Transverse colon (tissue), 4 donors: ENCODE measurements around the gene TPT1. TPM values are rescaled to one million over a fixed set of nuclear protein-coding genes. Genes with fewer than 3 reads are reported as not detected.

Experiments used
- DNase-seq: peaks from one replicate; pipeline ENCODE4 v3.0.0-alpha.2; 2019
- H3K27ac ChIP-seq, 4 donors: fragments of 200-600 bp; sonication (generic); 2 replicates each; pipeline ENCODE4 v1.5.1; 2016 to 2018; ENCODE audit warnings: inconsistent platforms in 4 of 4
- H3K27me3 ChIP-seq: fragments of 200-600 bp; sonication (generic); 2 replicates; pipeline ENCODE4 v1.5.1; 2017; ENCODE audit warnings: inconsistent platforms
- H3K36me3 ChIP-seq, 4 donors: fragments of 200-600 bp; sonication (generic); 2 replicates each; pipeline ENCODE4 v1.5.1; 2017 to 2019; ENCODE audit warnings: inconsistent platforms in 4 of 4
- H3K4me1 ChIP-seq, 4 donors: fragments of 200-600 bp; sonication (generic); 2 replicates each; pipeline ENCODE4 v1.5.1; 2017 to 2020; ENCODE audit warnings: inconsistent platforms in 4 of 4
- H3K4me3 ChIP-seq, 4 donors: fragments of 200-600 bp; sonication (generic); 1 replicate in 1 of 4; 2 replicates in 3 of 4; pipeline versions ENCODE4 v1.5.1 to v1.6.1; 2017 to 2019; ENCODE audit warnings: inconsistent platforms in 4 of 4
- H3K9me3 ChIP-seq, 2 donors: fragments of 200-600 bp; sonication (generic); 2 replicates each; pipeline ENCODE4 v1.5.1; 2017 to 2019; ENCODE audit warnings: inconsistent platforms in 2 of 2
- EP300 ChIP-seq: sonication (generic); formaldehyde crosslinking; IDR thresholded peaks from one replicate; pipeline ENCODE4 v1.6.1; 2017; ENCODE audit warnings: antibody characterized with exemption, low read depth
- POLR2A ChIP-seq: fragments of 450-650 bp; IDR thresholded peaks from one replicate; pipeline ENCODE4 v1.6.1; 2016; ENCODE audit warnings: antibody characterized with exemption, mild to moderate bottlenecking, moderate library complexity
- POLR2AphosphoS5 ChIP-seq, 3 donors: sonication (generic); formaldehyde crosslinking; IDR thresholded peaks; one replicate each; pipeline ENCODE4 v1.6.1; 2016; ENCODE audit warnings: antibody characterized with exemption in 3 of 3
- WGBS, 2 donors: methylation state at CpG; one replicate each; pipeline ENCODE4 v1.1.5; 2018; ENCODE audit warnings: low coverage in 1 of 2; 5-methylcytosine and 5-hydroxymethylcytosine counted together
- in situ Hi-C, 4 donors: fragments of 200-750 bp; cut with MboI; loops; one replicate each; pipeline versions ENCODE4 v1.15.0 to v1.15.1; 2017; ENCODE audit warnings: low sequenced_read_pairs in 3 of 4, low pct_ligation_motif_present in 1 of 4, low pct_unique_long_range_greater_than_20kb in 1 of 4
- intact Hi-C: fragments of 100-400 bp; cut with DNase I; formaldehyde crosslinking; loops from one replicate; pipeline ENCODE4 v1.15.1; 2023; ENCODE audit warnings: low total_unique reads
- total RNA-seq, 4 donors: library from RNA; depleted of rRNA; stranded (reverse); fragments of >200 nt; gene quantifications; one replicate each; pipeline ENCODE4 v1.1.0, GENCODE V29; 2016
- TF ChIP-seq, protein P1 (sequence below), 5 experiments: fragments of 200-600 bp in 3 of 5; fragments of 450-650 bp in 2 of 5; sonication (generic) in 3 of 5; IDR thresholded peaks; 1 replicate in 2 of 5; 2 replicates in 3 of 5; pipeline ENCODE4 v1.5.1; 2016 to 2017; ENCODE audit warnings: antibody characterized with exemption in 5 of 5, inconsistent platforms in 3 of 5, mild to moderate bottlenecking in 2 of 5, moderate library complexity in 1 of 5

Gene TPT1
- total RNA-seq, 4 donors from 2014 or later: 1,485 to 2,679 (median 2,380) TPM

DNA sequence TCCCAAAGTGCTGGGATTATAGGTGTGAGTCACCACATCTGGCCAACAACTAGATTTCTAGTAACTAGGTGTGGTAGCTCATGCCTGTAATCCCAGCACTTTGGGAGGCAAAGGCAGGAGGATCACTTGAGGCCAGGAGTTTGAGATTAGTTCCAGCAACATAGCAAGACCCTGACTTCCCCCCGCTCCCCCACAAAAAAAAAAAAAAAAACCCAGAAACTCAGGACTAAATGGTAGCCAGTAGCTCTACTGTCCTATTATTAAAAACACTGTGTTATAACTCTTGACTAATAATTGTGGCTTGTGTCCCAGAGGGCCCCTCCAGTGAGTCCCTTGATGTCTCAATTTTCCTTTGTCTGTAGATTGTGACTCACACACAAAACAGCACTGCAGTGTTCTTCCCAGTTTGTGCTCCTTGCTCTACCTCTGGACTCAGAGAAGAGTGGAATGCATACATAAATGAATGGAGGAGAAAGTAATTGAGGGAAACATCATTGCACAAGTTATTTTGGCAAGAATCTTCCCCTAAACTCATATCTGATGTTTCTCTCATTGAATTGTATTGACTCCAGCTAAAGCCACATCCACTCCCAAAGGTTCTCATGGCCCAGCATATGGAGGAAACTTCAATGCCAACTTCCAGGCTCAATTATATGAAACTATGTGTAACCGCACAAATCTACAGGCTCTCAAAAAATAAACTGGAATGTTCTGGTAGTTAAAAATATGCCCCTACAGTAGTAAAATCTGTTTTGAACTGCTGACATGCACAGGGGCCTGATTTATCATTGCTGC, 8.8 kb downstream of the TPT1 start:
- Histone ChIP-seq H3K4me3 (no peak overlapping the region), H3K9me3 (no peaks in the 10 kb centered on the region), H3K27me3 (no peaks in the 10 kb centered on the region), H3K27ac (peak overlapping the region in 2 of 4 donors; percentile 6 to 16), H3K4me1 (peaks cover 7 to 62% (median 34%) of the 10 kb centered on the region in 4 donors), H3K36me3 (peaks cover 0 to 15% (median 6%) of the 10 kb centered on the region in 4 donors)
- in situ Hi-C loops: no loop called here
- TF ChIP-seq EP300 (no peak), POLR2AphosphoS5 (IDR thresholded peaks at IDR 0.05) (no peak), POLR2A (no peak)
- TF ChIP-seq, protein P1, sequence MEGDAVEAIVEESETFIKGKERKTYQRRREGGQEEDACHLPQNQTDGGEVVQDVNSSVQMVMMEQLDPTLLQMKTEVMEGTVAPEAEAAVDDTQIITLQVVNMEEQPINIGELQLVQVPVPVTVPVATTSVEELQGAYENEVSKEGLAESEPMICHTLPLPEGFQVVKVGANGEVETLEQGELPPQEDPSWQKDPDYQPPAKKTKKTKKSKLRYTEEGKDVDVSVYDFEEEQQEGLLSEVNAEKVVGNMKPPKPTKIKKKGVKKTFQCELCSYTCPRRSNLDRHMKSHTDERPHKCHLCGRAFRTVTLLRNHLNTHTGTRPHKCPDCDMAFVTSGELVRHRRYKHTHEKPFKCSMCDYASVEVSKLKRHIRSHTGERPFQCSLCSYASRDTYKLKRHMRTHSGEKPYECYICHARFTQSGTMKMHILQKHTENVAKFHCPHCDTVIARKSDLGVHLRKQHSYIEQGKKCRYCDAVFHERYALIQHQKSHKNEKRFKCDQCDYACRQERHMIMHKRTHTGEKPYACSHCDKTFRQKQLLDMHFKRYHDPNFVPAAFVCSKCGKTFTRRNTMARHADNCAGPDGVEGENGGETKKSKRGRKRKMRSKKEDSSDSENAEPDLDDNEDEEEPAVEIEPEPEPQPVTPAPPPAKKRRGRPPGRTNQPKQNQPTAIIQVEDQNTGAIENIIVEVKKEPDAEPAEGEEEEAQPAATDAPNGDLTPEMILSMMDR (IDR thresholded peaks at IDR 0.05): no peak
- intact Hi-C loops: no loop called here
- no peak for DNase-seq
- 80 to 92% methylated on average over 1 to 2 of the region's 2 CpGs for WGBS, 2 donors

DNA sequence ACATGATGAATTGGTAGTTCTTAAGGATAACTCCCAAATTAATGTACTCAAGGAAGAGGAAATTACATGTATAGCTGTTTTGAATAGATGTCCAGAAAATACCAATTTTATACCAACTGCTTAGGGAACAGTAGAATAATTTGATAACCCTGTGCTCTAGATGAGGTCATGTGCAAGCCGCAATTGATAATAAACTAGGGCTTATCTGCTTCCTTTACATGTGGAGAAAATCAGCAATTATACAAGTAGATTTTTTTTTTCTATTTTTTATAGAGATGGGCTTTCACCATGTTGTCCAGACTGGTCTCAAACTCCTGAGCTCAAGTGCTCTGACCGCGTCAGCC, 9.3 kb downstream of the TPT1 start:
- intact Hi-C loops: no loop called here
- WGBS, 2 donors: 60 to 65% methylated on average over 1 to 3 of the region's 3 CpGs
- TF ChIP-seq, protein P1 (IDR thresholded peaks at IDR 0.05): no peak
- TF ChIP-seq POLR2AphosphoS5 (IDR thresholded peaks at IDR 0.05) (no peak), POLR2A (no peak), EP300 (no peak)
- Histone ChIP-seq H3K27ac (peak overlapping the region in 2 of 4 donors; percentile 6 to 16), H3K4me3 (no peak overlapping the region), H3K27me3 (no peaks in the 10 kb centered on the region), H3K4me1 (peaks cover 7 to 57% (median 30%) of the 10 kb centered on the region in 4 donors), H3K9me3 (no peaks in the 10 kb centered on the region), H3K36me3 (peaks cover 0 to 9% (median 3%) of the 10 kb centered on the region in 4 donors)
- in situ Hi-C loops: no loop called here
- no peak for DNase-seq

DNA sequence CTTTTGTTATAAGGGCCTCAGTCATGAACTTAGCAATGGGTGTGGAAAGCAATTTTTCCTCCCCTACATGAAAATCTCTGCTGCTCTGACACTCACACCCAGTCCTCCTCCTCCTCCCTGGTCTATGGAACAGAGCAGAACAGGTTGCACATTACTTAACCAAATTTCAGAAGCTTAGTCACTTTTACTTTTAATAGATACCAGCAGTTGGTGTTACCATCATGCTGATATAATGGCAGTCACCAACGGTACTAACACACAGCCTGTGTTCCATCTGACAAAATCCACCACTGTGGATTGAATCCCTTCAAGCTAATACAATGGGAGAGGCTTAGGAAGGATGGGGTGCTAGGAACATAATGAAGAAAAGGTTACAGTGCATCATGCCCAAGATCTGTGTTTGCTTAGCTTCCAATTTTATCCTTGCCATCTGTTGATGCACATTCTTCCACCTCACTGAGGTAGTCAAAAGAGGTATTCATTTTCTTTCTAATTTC, 9.8 kb downstream of the TPT1 start:
- Histone ChIP-seq H3K27ac (peak overlapping the region in 1 of 4 donors; percentile 10), H3K4me3 (no peak overlapping the region), H3K27me3 (no peaks in the 10 kb centered on the region), H3K9me3 (no peaks in the 10 kb centered on the region), H3K4me1 (peaks cover 7 to 54% (median 28%) of the 10 kb centered on the region in 4 donors), H3K36me3 (peaks cover 0 to 4% (median 0%) of the 10 kb centered on the region in 4 donors)
- no peak for DNase-seq
- TF ChIP-seq POLR2A (no peak), POLR2AphosphoS5 (IDR thresholded peaks at IDR 0.05) (no peak), EP300 (no peak)
- TF ChIP-seq, protein P1 (IDR thresholded peaks at IDR 0.05): no peak
- 70% methylated on average over 1 of the region's 1 CpG; no CpG with 5 or more reads in 1 of the 2 donors for WGBS, 2 donors
- intact Hi-C loops: no loop called here
- in situ Hi-C loops: no loop called here

DNA sequence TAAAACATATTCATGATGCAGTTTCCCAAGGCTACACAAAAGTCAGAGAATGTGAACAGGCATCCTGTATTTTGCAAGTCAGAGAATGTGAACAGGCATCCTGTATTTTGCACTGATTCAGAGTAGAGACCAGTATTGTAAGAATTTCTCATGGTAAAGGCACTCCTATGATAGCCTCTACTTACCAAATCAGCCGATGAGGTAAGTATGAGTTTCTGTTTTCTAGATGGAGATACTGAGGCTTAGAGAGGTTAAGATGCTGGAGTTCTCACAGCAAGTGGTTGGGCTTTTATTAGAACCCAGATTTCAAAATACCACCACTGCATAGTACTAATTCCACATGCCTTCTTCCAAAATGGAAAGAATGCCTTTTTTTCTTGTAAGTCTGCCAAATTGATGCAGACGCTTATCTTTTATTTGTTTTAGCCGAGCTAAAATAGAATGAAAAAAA, 12.3 kb downstream of the TPT1 start:
- Histone ChIP-seq H3K27ac (peak overlapping the region; percentile 33 to 65 (median 54)), H3K4me1 (peaks cover 7 to 34% (median 12%) of the 10 kb centered on the region in 4 donors), H3K4me3 (no peak overlapping the region), H3K9me3 (no peaks in the 10 kb centered on the region), H3K27me3 (no peaks in the 10 kb centered on the region), H3K36me3 (no peaks in the 10 kb centered on the region)
- intact Hi-C loops: no loop called here
- no peak for DNase-seq
- in situ Hi-C loops: no loop called here
- TF ChIP-seq POLR2A: no peak
- TF ChIP-seq POLR2AphosphoS5 (IDR thresholded peaks at IDR 0.05): no peak
- no peak for TF ChIP-seq EP300
- TF ChIP-seq, protein P1 (IDR thresholded peaks at IDR 0.05): no peak
- 34 to 38% methylated on average over 3 of the region's 3 CpGs for WGBS, 2 donors
